GM12878 (cell line): ENCODE data around the gene TIMP2. TPM values are rescaled to one million over a fixed set of nuclear protein-coding genes. Genes with fewer than 3 reads are reported as not detected.

Source experiments
- ATAC-seq: fragments of 200-7000 bp; cut with Tn5 transposase; 3 replicates; pipeline ENCODE4 v1.9.1; 2020; ENCODE audit warnings: mild to moderate bottlenecking, moderate library complexity
- BruUV-seq: library from RNA; stranded (reverse); fragments of 400-500 nt; replicated peaks from 2 replicates; lab custom pipeline; 2021; lab: Mats Ljungman, UMichigan
- CTCF ChIA-PET: fragments of 300-600 bp; sonication (Branson Sonifier 250); formaldehyde crosslinking; extraction: SDS; loops from one replicate; lab custom pipeline; 2021; ENCODE audit warnings: inconsistent platforms; lab: Yijun Ruan, JAX
- POLR2A ChIA-PET: fragments of 350-600 bp; formaldehyde crosslinking; extraction: SDS; loops from one replicate; lab custom pipeline; 2021; ENCODE audit warnings: inconsistent platforms; lab: Charles Lee
- RAD21 ChIA-PET: fragments of 300-600 bp; sonication (Branson Sonifier 250); formaldehyde crosslinking; loops from one replicate; lab custom pipeline; 2023; ENCODE audit warnings: antibody characterized with exemption; ENCODE audit not compliant: unreplicated experiment; lab: Charles Lee
- SMC1A ChIA-PET: fragments of 300-600 bp; sonication (Branson Sonifier 250); formaldehyde crosslinking; loops from one replicate; lab custom pipeline; 2023; ENCODE audit not compliant: unreplicated experiment, uncharacterized antibody; lab: Charles Lee
- DNase-seq: peaks from one replicate; pipeline ENCODE4 v3.0.0-alpha.2; 2011; ENCODE audit warnings: low read depth, low spot score
- FAIRE-seq: peaks from 3 replicates; lab custom pipeline; 2011; peaks lifted over from hg19 to GRCh38; lab: Jason Lieb, UNC
- H2AFZ ChIP-seq: 2 replicates; pipeline ENCODE4 v1.6.0; 2011; ENCODE audit warnings: low read depth, low read length, control low read depth; ENCODE audit not compliant: control insufficient read depth
- H3K27ac ChIP-seq: 2 replicates; pipeline ENCODE4 v1.5.1; 2011; ENCODE audit warnings: control low read depth; ENCODE audit not compliant: control insufficient read depth, insufficient read depth
- H3K27me3 ChIP-seq, 2 experiments: replicated peaks in 1 of 2; 2 replicates each; pipeline versions ENCODE4 v1.6.0 to v1.6.1; 2011; ENCODE audit warnings: low read length in 1 of 2; ENCODE audit not compliant: control insufficient read depth in 2 of 2, insufficient read depth in 2 of 2
- H3K36me3 ChIP-seq, 2 experiments: 2 replicates each; pipeline ENCODE4 v1.5.1; 2011; ENCODE audit warnings: low read length in 1 of 2; ENCODE audit not compliant: control insufficient read depth in 2 of 2, insufficient read depth in 2 of 2
- H3K4me1 ChIP-seq: 2 replicates; pipeline ENCODE4 v1.6.1; 2011; ENCODE audit warnings: mild to moderate bottlenecking, low read length, moderate library complexity, mixed read lengths; ENCODE audit not compliant: control insufficient read depth, insufficient read depth
- H3K4me2 ChIP-seq: 2 replicates; pipeline ENCODE4 v1.6.0; 2011; ENCODE audit warnings: control low read depth; ENCODE audit not compliant: control insufficient read depth, insufficient read depth
- H3K4me3 ChIP-seq: fragments of 200-600 bp; sonication (generic); 2 replicates; pipeline ENCODE4 v1.5.1; 2016
- H3K79me2 ChIP-seq: 2 replicates; pipeline ENCODE4 v1.6.0; 2011; ENCODE audit warnings: low read length; ENCODE audit not compliant: control insufficient read depth, insufficient read depth
- H3K9ac ChIP-seq: 2 replicates; pipeline ENCODE4 v1.8.0; 2011; ENCODE audit warnings: low read length, control low read depth, mixed read lengths; ENCODE audit not compliant: control insufficient read depth, insufficient read depth
- H3K9me3 ChIP-seq: replicated peaks from 3 replicates; pipeline ENCODE4 v1.5.1; 2011; ENCODE audit warnings: mild to moderate bottlenecking, low read length; ENCODE audit not compliant: control insufficient read depth, insufficient read depth
- H4K20me1 ChIP-seq: 2 replicates; pipeline ENCODE4 v1.6.0; 2011; ENCODE audit not compliant: control insufficient read depth, insufficient read depth
- CHD1 ChIP-seq: IDR thresholded peaks from 2 replicates; pipeline ENCODE4 v1.6.1; 2012; ENCODE audit warnings: low read depth, low read length, improper control_type of control experiment
- CUX1 ChIP-seq: IDR thresholded peaks from 2 replicates; pipeline ENCODE4 v1.6.1; 2012; ENCODE audit warnings: improper control_type of control experiment, low read depth, low read length; ENCODE audit not compliant: insufficient replicate concordance
- HCFC1 ChIP-seq: fragments of 150-350 bp; IDR thresholded peaks from 2 replicates; pipeline ENCODE4 v1.6.1; 2014; ENCODE audit warnings: low read length
- IRF3 ChIP-seq: fragments of 450-650 bp; IDR thresholded peaks from 2 replicates; pipeline ENCODE4 v1.6.1; 2014; ENCODE audit warnings: mild to moderate bottlenecking
- KLF5 ChIP-seq: fragments of 450-650 bp; IDR thresholded peaks from 2 replicates; pipeline ENCODE4 v1.6.1; 2014; ENCODE audit warnings: mild to moderate bottlenecking; ENCODE audit not compliant: partially characterized antibody
- NR2C1 ChIP-seq: fragments of 450-650 bp; IDR thresholded peaks from 2 replicates; pipeline ENCODE4 v1.6.1; 2017; ENCODE audit warnings: antibody characterized with exemption, mild to moderate bottlenecking, moderate library complexity
- TCF7 ChIP-seq: IDR thresholded peaks from 2 replicates; pipeline ENCODE4 v1.6.1; 2014; ENCODE audit warnings: antibody characterized with exemption, borderline replicate concordance
- YBX1 ChIP-seq: fragments of 450-650 bp; IDR thresholded peaks from 2 replicates; pipeline ENCODE4 v1.6.1; 2016; ENCODE audit warnings: antibody characterized with exemption
- ZBTB11 ChIP-seq: fragments of 450-650 bp; formaldehyde crosslinking; IDR thresholded peaks from 2 replicates; pipeline ENCODE4 v1.5.0; 2022; ENCODE audit warnings: mild to moderate bottlenecking, missing genetic modification characterization
- WGBS: methylation state at CpG from one replicate; pipeline ENCODE4 v1.1.6; 2016; ENCODE audit warnings: low lambda C conversion rate; ENCODE audit not compliant: insufficient replicate concordance, insufficient coverage; ENCODE audit errors: missing lambda C conversion rate; 5-methylcytosine and 5-hydroxymethylcytosine counted together
- in situ Hi-C: fragments of 300-500 bp; cut with MboI; formaldehyde crosslinking; loops from 9 replicates; pipeline ENCODE4 v1.14.3; 2018; ENCODE audit warnings: mixed read lengths
- intact Hi-C: fragments of 100-400 bp; cut with micrococcal nuclease; formaldehyde crosslinking; loops from one replicate; pipeline ENCODE4 v1.14.2; 2022; ENCODE audit not compliant: unreplicated experiment
- polyA plus RNA-seq, 11 experiments: library from polyadenylated mRNA; depleted of rRNA in 4 of 11; unstranded in 6 of 11; stranded (reverse) in 5 of 11; fragments of >200 nt; fragmentation: Nextera tagmentation in 4 of 11; fragmentation: Illumina TruSeq in 1 of 11; extraction: Ambion mirVana in 4 of 11; extraction: Trizol in 1 of 11; gene quantifications; 1 replicate in 1 of 11; 2 replicates in 10 of 11; pipeline versions ENCODE4 v1.2.1 to v1.2.3, GENCODE V29; 2011 to 2016; ENCODE audit warnings: inconsistent platforms in 2 of 11, missing spikeins in 2 of 11, low read depth in 1 of 11
- total RNA-seq, 4 experiments: library from RNA; depleted of rRNA in 3 of 4; stranded (reverse); fragments of >200 nt in 3 of 4; fragmentation: Illumina TruSeq in 1 of 4; extraction: Trizol in 1 of 4; gene quantifications; 2 replicates each; pipeline versions ENCODE4 v1.2.1 to v1.2.3, GENCODE V29; 2013 to 2021
- TF ChIP-seq, protein P1 (sequence below): IDR thresholded peaks from 2 replicates; pipeline ENCODE4 v1.6.1; 2011; ENCODE audit warnings: low read depth, low read length, improper control_type of control experiment, borderline replicate concordance
- TF ChIP-seq, protein P2 (sequence below): fragments of 450-650 bp; IDR thresholded peaks from 2 replicates; pipeline ENCODE4 v1.6.1; 2016; ENCODE audit warnings: mild to moderate bottlenecking

TIMP2 gene
- total and polyA plus RNA-seq, 10 of the 15 experiments (the other 5 are each of a cell fraction or from before 2014, with no cell fraction given) = 0.03 to 0.41 (median 0.04) TPM; not detected in 7

DNA sequence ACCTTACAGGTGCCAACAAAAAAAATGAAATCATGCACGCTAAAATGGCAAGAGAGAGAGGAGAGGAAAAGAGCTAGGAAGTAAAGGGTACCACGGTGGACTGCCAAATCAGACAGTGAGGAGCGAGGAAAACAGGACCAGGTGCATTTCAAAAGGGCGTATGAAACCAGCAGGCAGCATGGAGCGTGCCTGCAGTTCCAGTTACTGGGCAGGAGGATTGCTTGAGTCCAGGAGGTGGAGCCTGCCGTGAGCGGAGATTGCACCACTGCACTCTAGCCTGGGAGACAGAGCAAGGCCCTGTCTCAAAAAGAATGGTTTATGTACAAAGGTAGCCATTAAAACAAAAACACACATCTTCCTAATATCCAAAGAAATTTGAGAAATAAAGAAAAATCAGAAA is 100.9 kb downstream of the TIMP2 start:
- WGBS = 99% methylated on average over 7 of the region's 7 CpGs
- DNase-seq (no peak), ATAC-seq (no peak), FAIRE-seq (no peak)
- ChIA-PET CTCF (no interaction called here), RAD21 (no interaction called here), POLR2A (no interaction called here), SMC1A (no interaction called here)
- Histone ChIP-seq H3K79me2 (no peaks in the 10 kb centered on the region; the same call in none of the 2 replicates), H3K36me3 (peaks cover 43 to 52% of the 10 kb centered on the region in 2 experiments), H4K20me1 (no peaks in the 10 kb centered on the region; the same call in 1 of the 2 replicates), H3K4me1 (no peaks in the 10 kb centered on the region), H3K9me3 (no peaks in the 10 kb centered on the region), H2AFZ (no peak overlapping the region), H3K27me3 (no peaks in the 10 kb centered on the region), H3K9ac (no peak overlapping the region), H3K4me2 (no peak overlapping the region), H3K27ac (no peak overlapping the region), H3K4me3 (no peak overlapping the region)
- no TSS peak for BruUV-seq
- intact Hi-C loops (no loop called here), in situ Hi-C loops (no loop called here)
- TF ChIP-seq IRF3 = no peak
- no peak for TF ChIP-seq CHD1
- TF ChIP-seq, protein P1, sequence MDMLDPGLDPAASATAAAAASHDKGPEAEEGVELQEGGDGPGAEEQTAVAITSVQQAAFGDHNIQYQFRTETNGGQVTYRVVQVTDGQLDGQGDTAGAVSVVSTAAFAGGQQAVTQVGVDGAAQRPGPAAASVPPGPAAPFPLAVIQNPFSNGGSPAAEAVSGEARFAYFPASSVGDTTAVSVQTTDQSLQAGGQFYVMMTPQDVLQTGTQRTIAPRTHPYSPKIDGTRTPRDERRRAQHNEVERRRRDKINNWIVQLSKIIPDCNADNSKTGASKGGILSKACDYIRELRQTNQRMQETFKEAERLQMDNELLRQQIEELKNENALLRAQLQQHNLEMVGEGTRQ = no peak
- no peak for TF ChIP-seq ZBTB11
- no peak for TF ChIP-seq TCF7
- TF ChIP-seq, protein P2, sequence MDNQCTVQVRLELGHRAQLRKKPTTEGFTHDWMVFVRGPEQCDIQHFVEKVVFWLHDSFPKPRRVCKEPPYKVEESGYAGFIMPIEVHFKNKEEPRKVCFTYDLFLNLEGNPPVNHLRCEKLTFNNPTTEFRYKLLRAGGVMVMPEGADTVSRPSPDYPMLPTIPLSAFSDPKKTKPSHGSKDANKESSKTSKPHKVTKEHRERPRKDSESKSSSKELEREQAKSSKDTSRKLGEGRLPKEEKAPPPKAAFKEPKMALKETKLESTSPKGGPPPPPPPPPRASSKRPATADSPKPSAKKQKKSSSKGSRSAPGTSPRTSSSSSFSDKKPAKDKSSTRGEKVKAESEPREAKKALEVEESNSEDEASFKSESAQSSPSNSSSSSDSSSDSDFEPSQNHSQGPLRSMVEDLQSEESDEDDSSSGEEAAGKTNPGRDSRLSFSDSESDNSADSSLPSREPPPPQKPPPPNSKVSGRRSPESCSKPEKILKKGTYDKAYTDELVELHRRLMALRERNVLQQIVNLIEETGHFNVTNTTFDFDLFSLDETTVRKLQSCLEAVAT = no peak
- no peak for TF ChIP-seq YBX1
- no peak for TF ChIP-seq KLF5
- no peak for TF ChIP-seq NR2C1
- no peak for TF ChIP-seq CUX1
- no peak for TF ChIP-seq HCFC1
